PC-9 (cell line): Measurements from ENCODE around the gene TRAF1. TPM values are rescaled to one million over a fixed set of nuclear protein-coding genes. Genes with fewer than 3 reads are reported as not detected.

Source experiments
- BruUV-seq: library from RNA; stranded (reverse); fragments of 400-500 nt; replicated peaks from 2 replicates; lab custom pipeline; 2021; lab: Mats Ljungman, UMichigan
- CTCF ChIA-PET: fragments of 300-600 bp; sonication (Branson Sonifier 250); formaldehyde crosslinking; loops from one replicate; lab custom pipeline; 2022; ENCODE audit warnings: antibody characterized with exemption; lab: Charles Lee
- POLR2A ChIA-PET: fragments of 300-600 bp; sonication (Branson Sonifier 250); formaldehyde crosslinking; loops from one replicate; lab custom pipeline; 2022; ENCODE audit warnings: antibody characterized with exemption; ENCODE audit not compliant: unreplicated experiment; lab: Charles Lee
- DNase-seq, 2 experiments: peaks; one replicate each; pipeline versions ENCODE4 v3.0.0 to v3.0.0-alpha.2; 2015 to 2022; ENCODE audit warnings: mixed read lengths in 1 of 2
- H2AFZ ChIP-seq: fragments of 200-600 bp; sonication (generic); 2 replicates; pipeline ENCODE4 v1.8.1; 2017; ENCODE audit warnings: antibody characterized with exemption
- H3F3A ChIP-seq: fragments of 200-600 bp; sonication (generic); 2 replicates; pipeline ENCODE4 v1.8.1; 2017; ENCODE audit warnings: antibody characterized with exemption, mild to moderate bottlenecking, low read depth; ENCODE audit not compliant: insufficient read depth
- H3K27ac ChIP-seq: fragments of 200-600 bp; sonication (generic); 2 replicates; pipeline ENCODE4 v1.6.1; 2016; ENCODE audit warnings: mixed run types
- H3K27me3 ChIP-seq: fragments of 200-600 bp; sonication (generic); 2 replicates; pipeline ENCODE4 v1.6.1; 2016; ENCODE audit warnings: low read depth, mixed run types; ENCODE audit not compliant: insufficient read depth
- H3K36me3 ChIP-seq: fragments of 200-600 bp; sonication (generic); 2 replicates; pipeline ENCODE4 v1.6.1; 2016; ENCODE audit warnings: low read depth, mixed run types
- H3K4me1 ChIP-seq: fragments of 200-600 bp; sonication (generic); replicated peaks from 2 replicates; pipeline ENCODE4 v1.6.1; 2016; ENCODE audit warnings: mixed run types; ENCODE audit not compliant: insufficient read depth
- H3K4me2 ChIP-seq: fragments of 200-600 bp; sonication (generic); 2 replicates; pipeline ENCODE4 v1.6.1; 2017; ENCODE audit warnings: mixed run types
- H3K4me3 ChIP-seq: fragments of 200-600 bp; sonication (generic); 2 replicates; pipeline ENCODE4 v1.6.1; 2016; ENCODE audit warnings: mixed run types
- H3K79me2 ChIP-seq: fragments of 200-600 bp; sonication (generic); 2 replicates; pipeline ENCODE4 v1.6.1; 2017; ENCODE audit warnings: low read depth, mixed run types
- H3K9me2 ChIP-seq: fragments of 200-600 bp; sonication (generic); 2 replicates; pipeline ENCODE4 v1.8.1; 2017; ENCODE audit warnings: mild to moderate bottlenecking; ENCODE audit not compliant: insufficient read depth
- H3K9me3 ChIP-seq: fragments of 200-600 bp; sonication (generic); 2 replicates; pipeline ENCODE4 v1.8.1; 2016; ENCODE audit warnings: low read depth; ENCODE audit not compliant: insufficient read depth
- H4K20me1 ChIP-seq: fragments of 200-600 bp; sonication (generic); 2 replicates; pipeline ENCODE4 v1.8.1; 2017; ENCODE audit not compliant: insufficient read depth
- EZH2 ChIP-seq: fragments of 200-600 bp; sonication (generic); IDR thresholded peaks from 2 replicates; pipeline ENCODE4 v1.8.0; 2017; ENCODE audit warnings: antibody characterized with exemption, low read depth
- intact Hi-C: fragments of 100-400 bp; cut with micrococcal nuclease; formaldehyde crosslinking; loops from one replicate; pipeline ENCODE4 v1.10.0; 2022; ENCODE audit not compliant: unreplicated experiment
- total RNA-seq: library from RNA; stranded (reverse); gene quantifications from 2 replicates; pipeline ENCODE4 v1.2.3, GENCODE V29; 2021
- TF ChIP-seq, protein P1 (sequence below): fragments of 200-600 bp; sonication (generic); conservative IDR thresholded peaks from 2 replicates; pipeline ENCODE4 v1.6.1; 2017; ENCODE audit warnings: mixed run types, antibody characterized with exemption, mild to moderate bottlenecking, moderate library complexity

The TRAF1 gene
- total RNA-seq, 1 experiment from 2014 or later, result 2.7 TPM

- CTCF ChIA-PET, result interaction anchor here (0.6 kb wide), 1 partner anchor 64 kb away, joined by 3 read pairs; no protein-coding TSS in a partner anchor
- H3K9me2 ChIP-seq, result no peaks in the 10 kb centered on the region
- H2AFZ ChIP-seq, result no peak overlapping the region
- H3K4me3 ChIP-seq, result no peak overlapping the region
- intact Hi-C loops, result loop anchor here (1.0 to 5.0 kb wide), 7 partner anchors 60 to 404 kb away; partner anchors contain the start of gene FBXW2
- no peak overlapping the region for H3K27ac ChIP-seq
- no peaks in the 10 kb centered on the region; the same call in 1 of the 2 replicates for H3F3A ChIP-seq
- no peaks in the 10 kb centered on the region for H3K27me3 ChIP-seq
- H3K79me2 ChIP-seq, result no peaks in the 10 kb centered on the region
- no peak for TF ChIP-seq EZH2
- TF ChIP-seq, protein P1, sequence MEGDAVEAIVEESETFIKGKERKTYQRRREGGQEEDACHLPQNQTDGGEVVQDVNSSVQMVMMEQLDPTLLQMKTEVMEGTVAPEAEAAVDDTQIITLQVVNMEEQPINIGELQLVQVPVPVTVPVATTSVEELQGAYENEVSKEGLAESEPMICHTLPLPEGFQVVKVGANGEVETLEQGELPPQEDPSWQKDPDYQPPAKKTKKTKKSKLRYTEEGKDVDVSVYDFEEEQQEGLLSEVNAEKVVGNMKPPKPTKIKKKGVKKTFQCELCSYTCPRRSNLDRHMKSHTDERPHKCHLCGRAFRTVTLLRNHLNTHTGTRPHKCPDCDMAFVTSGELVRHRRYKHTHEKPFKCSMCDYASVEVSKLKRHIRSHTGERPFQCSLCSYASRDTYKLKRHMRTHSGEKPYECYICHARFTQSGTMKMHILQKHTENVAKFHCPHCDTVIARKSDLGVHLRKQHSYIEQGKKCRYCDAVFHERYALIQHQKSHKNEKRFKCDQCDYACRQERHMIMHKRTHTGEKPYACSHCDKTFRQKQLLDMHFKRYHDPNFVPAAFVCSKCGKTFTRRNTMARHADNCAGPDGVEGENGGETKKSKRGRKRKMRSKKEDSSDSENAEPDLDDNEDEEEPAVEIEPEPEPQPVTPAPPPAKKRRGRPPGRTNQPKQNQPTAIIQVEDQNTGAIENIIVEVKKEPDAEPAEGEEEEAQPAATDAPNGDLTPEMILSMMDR, result peak; percentile 0; the same call in 1 of the 2 replicates
- H4K20me1 ChIP-seq, result no peaks in the 10 kb centered on the region
- no TSS peak for BruUV-seq
- H3K9me3 ChIP-seq, result no peaks in the 10 kb centered on the region
- no peaks in the 10 kb centered on the region for H3K36me3 ChIP-seq
- H3K4me1 ChIP-seq, result peaks cover 26% of the 10 kb centered on the region
- H3K4me2 ChIP-seq, result no peak overlapping the region
- no peak for DNase-seq
- POLR2A ChIA-PET, result no interaction called here
Observed at GRCh38 chr9:120936764-120937122, 10.1 kb upstream of the TRAF1 start.

GRCh38 chr9:120936011-120936763 lies 9.6 kb upstream of the TRAF1 start:
- POLR2A ChIA-PET, result no interaction called here
- no peaks in the 10 kb centered on the region for H4K20me1 ChIP-seq
- CTCF ChIA-PET, result interaction anchor here (0.6 kb wide), 2 partner anchors 174 to 220 kb away, joined by 3 to 4 read pairs; no protein-coding TSS in a partner anchor

GRCh38 chr9:120935383-120935857 lies 8.8 kb upstream of the TRAF1 start:
- H4K20me1 ChIP-seq, result no peaks in the 10 kb centered on the region

More at GRCh38 chr9:120936011-120936763, 9.6 kb upstream of the TRAF1 start:
- intact Hi-C loops, result loop anchor here (1.0 to 5.0 kb wide), 7 partner anchors 60 to 404 kb away; partner anchors contain the start of gene FBXW2
- peak; percentile 80 to 93 for DNase-seq
- no TSS peak for BruUV-seq
- no peak for TF ChIP-seq EZH2
- TF ChIP-seq, protein P1, result peak; percentile 93
- H3K4me3 ChIP-seq, result no peak overlapping the region
- H3K27me3 ChIP-seq, result no peaks in the 10 kb centered on the region
- peaks cover 22% of the 10 kb centered on the region for H3K4me1 ChIP-seq
- H3K79me2 ChIP-seq, result no peaks in the 10 kb centered on the region
- no peaks in the 10 kb centered on the region for H3K36me3 ChIP-seq
- H3K9me3 ChIP-seq, result no peaks in the 10 kb centered on the region
- peak overlapping the region; percentile 49 for H3K4me2 ChIP-seq
- no peaks in the 10 kb centered on the region for H3K9me2 ChIP-seq
- peak overlapping the region; percentile 25; the same call in 1 of the 2 replicates for H3K27ac ChIP-seq
- no peak overlapping the region for H2AFZ ChIP-seq
- H3F3A ChIP-seq, result no peaks in the 10 kb centered on the region; the same call in 1 of the 2 replicates

More at GRCh38 chr9:120935383-120935857, 8.8 kb upstream of the TRAF1 start:
- intact Hi-C loops, result loop anchor here (5.0 kb wide), 1 partner anchor 403 kb away; no protein-coding TSS in a partner anchor
- Histone ChIP-seq H3K4me1 (peaks cover 20% of the 10 kb centered on the region), H3K4me2 (no peak overlapping the region), H2AFZ (no peak overlapping the region), H3F3A (no peaks in the 10 kb centered on the region; the same call in 1 of the 2 replicates), H3K36me3 (no peaks in the 10 kb centered on the region), H3K27ac (0 out of 2 replicates have a peak overlapping the region, but pooled peaks have one; percentile 25), H3K9me2 (no peaks in the 10 kb centered on the region), H3K79me2 (no peaks in the 10 kb centered on the region), H3K27me3 (no peaks in the 10 kb centered on the region), H3K9me3 (no peaks in the 10 kb centered on the region), H3K4me3 (no peak overlapping the region)
- DNase-seq, result peak; percentile 77 to 99
- BruUV-seq, result no TSS peak
- ChIA-PET CTCF (interaction anchor here (0.6 kb wide), 2 partner anchors 219 to 316 kb away, joined by 3 to 4 read pairs; no protein-coding TSS in a partner anchor), POLR2A (interaction anchor here (0.5 to 0.6 kb wide), 2 partner anchors 124 to 151 kb away, joined by 3 to 7 read pairs; no protein-coding TSS in a partner anchor)
- no peak for TF ChIP-seq EZH2
- TF ChIP-seq, protein P1, result no peak
